Left forelimb (tissue), 1 donor: Measurements from ENCODE around the gene ZIC5.

ENCODE experiments used
- DNase-seq: peaks from one replicate; pipeline ENCODE4 v3.0.0-alpha.2; 2018; ENCODE audit warnings: low spot score

ZIC5 gene

DNA sequence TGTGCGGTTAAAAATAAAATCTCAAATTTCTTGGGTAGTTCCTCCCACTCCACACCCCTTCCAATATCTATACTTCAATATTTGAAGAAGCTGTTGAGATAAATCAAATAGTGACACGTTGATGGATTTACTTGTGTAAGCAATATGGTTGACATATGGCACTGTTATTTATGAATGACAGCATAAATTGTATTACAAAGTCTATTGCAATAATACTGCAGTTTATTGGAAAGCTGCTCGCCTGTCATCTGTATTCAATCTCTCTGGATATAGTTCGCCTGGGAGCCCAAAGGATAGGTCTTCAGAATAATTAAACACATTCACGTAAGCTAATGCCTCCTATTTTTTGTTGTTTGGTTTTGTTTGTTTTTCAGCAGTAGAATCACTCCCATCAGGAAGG is 5.0 kb upstream of the ZIC5 start:
- no peak for DNase-seq

DNA sequence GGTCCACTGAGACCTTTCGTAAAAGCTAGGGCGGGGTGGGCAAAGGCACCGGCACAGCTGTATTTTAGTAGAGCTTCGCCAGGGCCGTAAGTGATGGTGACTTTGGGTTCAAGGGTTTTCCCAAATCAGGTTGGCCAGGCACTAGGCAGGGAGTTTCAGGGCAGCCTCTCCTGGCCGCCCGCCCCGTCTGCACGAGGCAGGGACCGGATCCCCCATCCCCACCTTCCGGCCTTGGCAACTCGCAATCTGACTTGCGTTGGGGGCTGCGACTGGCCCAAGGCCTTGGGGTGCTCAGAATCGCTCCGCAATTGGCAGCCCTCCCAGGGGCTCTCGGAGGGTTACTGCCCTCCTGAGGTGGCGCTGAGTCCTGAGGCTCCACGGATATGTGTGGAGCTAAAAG is 4.1 kb upstream of the ZIC5 start:
- DNase-seq: peak; percentile 36

DNA sequence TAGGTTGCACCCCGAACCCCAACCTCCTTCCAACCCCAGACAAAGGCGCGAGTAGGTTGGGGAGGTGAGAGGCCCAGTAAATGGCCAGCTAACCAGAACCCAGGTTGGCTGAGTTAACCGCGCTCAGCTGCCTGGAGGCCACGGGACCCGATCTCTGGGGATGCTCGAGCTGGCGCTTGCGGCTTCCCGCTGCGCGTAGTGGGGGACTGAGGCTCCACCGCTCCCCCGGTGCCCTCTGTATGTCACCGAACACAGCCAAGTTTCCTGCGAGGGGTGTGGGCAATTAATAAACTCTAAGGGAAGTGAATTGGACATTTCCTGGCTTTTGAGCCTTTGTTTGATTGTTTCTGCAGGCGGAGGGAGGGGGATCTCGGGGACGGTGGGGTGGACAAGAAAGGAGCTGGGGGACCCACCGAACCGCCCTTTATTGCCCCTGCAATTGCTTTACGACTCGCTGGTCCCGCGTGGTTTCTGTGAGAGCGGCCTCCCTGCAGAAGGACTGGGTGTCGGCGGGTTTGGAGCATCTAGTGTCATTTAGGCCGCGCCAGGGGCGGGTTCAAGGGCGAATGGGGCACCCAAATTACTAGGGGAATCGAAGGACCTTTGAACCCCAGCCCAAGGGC is 3.5 kb upstream of the ZIC5 start:
- peak; percentile 57 for DNase-seq

DNA sequence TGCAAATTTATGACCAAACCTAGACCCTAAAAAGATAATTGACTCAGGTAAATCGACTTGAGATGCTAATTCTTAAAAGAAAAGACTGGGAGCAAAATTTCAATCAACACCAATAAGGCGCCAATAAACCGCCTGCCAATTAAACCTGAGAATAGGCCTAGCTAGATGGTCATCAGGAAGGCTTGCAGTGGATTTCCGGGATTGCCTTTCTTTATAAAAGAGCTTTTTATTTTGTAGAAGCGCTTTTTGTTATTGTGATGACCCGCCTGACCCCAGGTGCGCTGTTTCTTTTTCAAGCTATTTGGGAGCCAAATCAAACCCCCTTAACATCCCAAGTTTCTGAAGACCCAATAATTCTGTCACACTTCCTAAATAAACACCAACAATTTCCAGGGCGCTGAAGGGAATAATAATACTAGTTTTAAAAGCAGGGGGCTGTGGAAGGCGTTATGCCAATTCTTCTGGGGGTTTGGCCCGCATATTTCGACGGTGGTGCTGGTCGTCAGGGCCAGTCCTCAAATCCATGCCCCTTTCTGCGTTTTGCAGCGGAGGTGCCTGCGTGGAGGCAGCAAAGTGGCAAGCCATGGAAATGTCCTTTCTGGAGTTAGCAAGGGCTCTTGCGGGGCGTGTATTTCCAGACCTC is 2.9 kb upstream of the ZIC5 start:
- DNase-seq: peak; percentile 36

DNA sequence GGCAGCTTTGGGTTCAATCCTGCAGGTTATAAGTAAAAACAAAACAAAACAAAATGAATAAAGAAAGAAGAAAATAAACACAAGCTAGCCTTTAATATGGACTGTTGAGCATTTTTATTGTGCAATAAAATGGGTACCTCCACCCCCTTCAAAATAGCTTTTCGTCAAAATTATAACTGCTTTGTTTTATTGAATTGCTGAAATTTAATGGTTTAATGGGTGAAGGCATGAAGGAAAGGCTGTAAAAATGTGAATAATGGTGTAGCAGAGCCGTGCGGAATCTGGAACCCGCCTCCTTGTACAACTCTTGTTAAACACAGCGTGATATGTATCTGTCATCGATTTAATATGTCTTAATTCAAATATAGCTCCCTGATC is 2.2 kb upstream of the ZIC5 start:
- DNase-seq: no peak

DNA sequence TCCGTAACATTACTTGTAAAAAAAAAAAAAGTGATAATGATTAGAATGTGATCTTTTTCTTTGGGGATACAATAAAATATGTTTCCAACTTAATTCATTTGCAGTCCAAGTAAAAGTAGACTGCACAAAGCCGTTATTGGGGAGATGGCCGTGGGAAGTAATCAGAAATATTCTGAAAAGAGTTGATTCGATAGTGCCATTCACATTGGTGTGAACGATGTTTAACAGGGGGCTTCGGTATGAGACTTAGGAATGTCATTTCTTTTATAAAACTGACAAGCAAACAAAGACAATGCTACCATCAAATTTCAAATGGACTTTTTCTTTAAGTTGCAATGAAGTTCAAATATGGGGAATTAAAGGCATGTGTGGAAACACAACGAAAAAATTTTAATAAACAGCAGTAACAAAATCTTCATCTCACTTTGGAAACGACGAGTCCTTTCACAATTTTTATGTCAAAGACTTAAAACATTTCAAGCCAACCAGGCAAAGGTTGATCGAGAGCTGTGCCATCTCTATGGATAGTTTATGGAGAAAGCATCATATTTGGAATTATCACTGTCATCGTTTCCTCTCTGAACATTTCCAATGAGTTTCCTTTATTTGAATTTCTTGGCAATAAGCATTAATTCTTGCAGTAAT is 1.7 kb upstream of the ZIC5 start:
- DNase-seq: no peak

DNA sequence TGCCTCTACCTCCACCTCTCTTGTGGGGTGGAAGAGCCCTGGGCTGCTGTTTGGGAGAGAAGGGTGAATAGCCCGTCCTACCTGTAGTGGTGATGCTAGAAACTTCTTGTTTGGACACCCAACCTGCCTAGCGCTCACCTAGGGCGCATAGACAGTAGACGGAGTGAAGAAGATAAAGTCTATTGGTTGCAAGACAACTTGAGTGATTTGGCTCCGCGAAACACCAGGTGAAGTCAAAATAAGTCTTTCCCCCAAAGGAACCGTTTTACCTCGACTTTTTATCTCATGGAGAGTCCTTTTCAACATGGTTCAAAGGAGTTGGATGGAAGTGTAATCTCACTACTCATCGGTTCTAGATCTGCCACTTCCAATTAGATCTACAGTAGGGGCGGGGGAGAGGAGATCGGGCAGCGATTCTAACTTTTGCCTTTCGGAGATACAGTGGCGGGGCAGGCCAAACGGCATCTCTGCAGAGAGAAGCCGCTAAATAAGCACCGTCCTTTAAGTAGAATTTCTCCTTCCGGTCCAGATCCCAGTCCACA is 694 bp upstream of the ZIC5 start:
- no peak for DNase-seq

DNA sequence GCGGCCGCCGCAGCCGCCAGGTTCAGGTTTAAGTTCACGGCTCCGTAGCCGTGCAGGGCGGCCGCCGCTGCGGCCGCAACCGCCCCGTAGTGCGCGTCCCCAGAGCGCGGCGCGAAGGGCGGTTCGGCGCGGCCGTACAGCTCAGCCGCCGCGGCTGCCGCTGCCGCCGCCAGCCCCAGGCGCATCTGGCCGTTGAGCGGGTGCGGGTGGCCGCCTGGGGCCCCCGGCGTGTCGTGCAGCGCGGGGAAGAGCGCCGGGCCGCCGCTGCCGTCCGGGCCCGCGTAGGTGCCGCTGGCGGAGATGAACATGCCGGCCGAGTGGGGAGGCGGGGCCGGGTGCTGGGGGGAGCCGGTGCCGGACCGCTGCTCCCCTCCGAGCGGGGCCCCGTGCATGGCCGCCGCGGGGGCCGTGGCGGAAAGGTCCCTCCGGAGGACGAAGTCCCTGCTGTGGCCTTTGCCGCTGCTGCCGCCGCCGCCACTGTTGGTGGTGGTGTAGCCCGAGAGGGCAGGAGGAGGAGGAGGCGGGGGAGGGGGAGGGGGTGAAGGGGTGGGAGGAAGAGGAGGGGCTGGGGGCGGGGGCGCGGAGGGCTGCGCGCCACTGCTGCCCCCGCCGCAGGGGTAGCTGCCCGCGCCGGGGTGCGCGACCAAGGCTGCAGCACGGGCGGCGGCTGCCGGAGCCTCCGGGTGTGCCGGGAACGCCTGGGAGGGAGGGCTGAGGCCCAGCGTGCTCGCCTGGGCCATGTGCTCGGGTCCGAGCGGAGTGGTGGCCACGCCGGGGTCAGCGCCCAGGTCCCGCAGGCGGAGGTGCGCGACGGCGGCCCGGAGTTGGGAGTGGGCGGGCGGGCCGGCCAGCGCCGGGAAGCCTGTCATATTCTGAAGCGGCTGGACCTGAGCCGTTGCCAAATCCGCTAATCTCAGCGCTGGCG is 654 bp downstream of the ZIC5 start:
- DNase-seq: peak; percentile 68

DNA sequence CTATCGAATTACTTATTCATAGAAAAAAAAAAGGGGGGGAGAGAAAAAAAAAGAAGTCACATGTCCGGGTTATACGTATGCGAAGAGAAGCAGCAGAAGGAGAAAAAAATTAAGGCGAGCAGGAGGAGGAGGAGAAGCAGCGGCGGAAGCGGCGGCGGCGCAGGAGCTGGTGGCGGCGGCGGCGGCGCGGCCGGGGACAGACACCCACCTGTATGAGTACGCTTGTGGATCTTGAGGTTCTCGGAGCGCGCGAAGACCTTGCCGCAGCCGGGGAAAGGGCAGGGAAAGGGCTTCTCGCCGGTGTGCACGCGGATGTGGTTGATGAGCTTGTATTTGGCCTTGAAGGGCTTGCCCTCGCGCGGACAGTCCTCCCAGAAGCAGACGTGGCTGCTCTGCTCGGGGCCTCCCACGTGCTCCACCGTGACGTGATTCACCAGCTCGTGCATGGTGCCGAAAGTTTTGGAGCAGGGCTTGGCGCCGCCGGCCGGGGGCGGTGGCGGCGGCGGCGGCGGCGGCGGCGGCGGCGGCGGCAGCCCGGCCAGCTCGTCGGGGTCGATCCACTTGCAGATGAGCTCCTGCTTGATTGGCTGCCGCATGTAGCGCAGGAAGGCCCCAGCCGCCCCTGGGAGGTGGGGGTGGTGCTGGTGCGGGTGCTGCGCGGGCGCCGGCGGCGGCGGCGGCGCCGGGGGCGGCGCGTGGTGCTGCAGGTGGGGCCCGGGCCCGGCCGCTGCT is 1.5 kb downstream of the ZIC5 start:
- no peak for DNase-seq

DNA sequence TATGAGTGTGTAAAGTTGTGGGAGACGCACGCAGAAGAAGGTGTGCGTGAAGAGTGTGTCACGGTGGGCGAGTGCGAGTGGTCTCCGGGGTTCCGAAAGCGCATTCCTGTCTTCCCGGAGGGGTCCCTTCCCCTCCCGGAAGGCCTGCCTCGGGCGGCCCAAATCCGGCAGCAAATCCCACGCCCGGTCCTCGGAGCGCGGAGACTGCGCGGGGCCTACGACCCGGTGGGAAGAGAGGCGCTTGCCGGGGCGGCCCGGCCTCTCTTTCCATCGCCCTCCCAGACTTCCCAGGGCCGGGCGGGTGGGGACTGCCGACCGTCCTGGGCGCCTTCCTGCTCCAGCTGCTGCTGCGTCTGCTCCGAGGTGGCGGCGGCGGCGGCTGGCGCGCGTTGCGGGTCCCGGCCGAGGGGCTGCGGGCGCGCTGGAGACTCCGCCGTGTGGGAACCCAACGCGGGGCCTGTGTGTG is 2.1 kb downstream of the ZIC5 start:
- no peak for DNase-seq

DNA sequence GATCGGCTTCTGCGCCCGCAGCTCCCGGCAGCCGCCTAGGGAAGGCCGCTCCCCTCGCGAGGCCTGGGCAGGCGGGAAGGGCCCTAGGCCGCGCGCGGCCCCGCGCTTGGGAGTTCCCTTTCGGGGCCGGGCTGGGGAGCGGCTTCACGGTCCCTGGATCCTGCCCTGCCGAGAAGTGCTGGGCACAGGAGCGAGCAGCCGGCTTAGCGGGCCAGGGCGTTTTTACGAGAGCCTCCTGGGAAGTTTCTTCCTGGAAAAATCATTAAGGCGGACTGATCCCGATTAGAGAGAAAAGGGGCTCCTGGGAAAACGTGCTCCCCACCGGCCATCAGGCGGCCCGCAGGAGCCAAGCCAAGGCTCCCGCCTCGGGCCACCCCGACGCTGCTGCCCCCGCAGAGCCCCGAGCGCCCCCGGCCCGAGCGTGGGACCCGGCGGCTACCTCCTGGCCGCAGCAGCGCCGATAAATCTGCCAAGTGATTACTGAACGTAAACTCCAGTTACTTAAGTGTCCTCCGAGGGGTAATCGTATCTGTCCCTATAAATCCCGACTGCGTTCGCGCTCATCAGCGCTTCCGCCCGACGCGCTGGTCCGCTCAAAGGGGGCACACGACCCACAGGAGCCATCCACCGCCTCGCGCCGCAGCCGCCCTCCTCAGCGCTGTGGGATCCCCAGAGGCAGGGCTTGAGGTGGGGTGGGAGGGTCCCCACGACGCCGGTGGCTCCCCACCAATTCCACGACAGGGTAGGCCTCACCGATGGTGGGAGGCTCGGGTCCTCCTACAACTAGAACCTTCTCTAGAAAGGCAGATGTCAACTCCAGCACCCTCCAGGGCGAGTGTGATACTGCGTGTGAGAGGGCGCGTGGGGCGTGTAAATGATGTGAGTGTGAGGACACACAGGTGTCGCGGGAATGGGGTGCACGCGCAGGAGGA is 2.8 kb downstream of the ZIC5 start:
- DNase-seq: no peak

DNA sequence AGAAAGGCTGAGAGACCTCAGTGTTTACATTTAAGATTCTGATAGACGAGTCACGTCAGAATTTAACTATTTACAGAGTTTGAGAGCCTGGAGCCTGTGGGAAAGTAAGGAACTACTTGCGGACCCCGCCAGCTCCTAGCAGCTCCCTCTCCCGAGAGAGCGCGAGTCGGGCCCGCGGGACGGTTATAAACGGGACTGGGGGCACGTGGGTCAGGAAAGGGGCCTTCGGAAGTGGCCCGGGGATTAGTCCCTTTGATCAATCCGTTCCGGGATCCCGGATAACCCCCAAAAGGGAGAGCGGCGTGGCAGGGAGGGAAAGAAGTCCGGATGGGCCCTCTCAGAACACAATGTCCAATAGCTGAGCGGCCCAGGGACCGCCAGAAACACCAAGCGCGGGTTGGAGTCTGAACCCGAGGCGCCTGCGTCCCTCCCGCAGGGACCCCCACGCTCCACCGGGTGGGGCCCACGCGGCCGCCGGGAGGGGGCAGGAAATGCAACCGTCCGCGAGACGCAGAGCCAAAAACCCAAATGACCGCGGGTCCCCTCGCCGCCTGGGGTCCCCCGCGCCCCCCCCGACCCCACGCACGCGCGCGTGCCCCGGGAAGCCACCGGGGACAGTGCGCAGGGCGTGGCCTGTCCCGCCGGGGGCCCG is 3.6 kb downstream of the ZIC5 start:
- no peak for DNase-seq

DNA sequence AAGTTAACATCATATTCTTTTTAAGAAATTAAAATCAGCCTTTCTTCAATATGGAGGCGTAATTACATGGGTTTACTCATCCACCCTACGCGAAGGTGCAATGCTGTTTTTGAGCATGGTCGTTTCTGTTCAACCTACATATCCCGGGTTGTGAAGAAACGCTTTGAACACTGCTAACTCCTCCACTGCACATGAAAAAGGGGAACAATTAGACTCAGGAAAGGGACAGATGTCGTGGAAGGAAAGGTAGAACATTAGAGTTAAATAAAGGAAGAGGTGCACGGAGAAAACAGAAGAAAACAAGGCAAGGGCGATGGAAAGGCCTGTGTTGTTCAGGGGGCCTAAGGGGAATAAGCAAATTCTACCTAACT is 4.1 kb downstream of the ZIC5 start:
- DNase-seq: no peak

DNA sequence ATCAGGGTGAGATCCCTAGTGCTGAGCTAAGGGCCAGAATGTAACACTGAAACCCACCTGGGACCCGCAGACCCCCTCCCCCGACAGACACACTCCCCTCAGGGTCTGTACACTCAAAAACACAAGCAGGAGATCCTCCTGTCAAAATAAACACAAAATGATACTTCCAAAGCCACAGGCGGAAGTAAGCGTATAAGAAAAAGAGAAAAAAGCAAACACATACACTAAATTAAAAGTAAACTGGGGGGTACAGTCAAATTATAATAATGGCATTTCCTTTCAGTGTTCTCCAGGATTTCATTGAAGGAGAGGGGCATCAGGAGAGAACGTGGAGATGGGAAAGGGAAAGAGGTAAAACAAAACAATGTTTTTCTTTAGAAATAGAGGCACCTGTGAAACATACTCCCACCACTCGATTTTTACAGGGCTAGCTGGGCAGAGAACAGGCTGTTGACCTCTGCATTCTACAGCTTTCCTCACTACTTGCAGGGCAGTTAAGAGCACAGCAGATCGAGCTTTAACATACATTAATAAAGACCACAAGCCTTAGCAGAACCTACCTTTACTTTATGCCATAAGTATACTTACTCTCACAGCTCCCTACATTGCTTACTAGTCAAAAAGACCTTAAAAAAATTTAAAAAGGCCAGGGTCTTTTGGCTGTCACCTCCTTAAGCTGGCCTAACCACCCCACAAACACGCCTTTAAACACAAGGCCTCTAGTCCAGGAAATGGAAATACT is 5.3 kb downstream of the ZIC5 start:
- DNase-seq: no peak

DNA sequence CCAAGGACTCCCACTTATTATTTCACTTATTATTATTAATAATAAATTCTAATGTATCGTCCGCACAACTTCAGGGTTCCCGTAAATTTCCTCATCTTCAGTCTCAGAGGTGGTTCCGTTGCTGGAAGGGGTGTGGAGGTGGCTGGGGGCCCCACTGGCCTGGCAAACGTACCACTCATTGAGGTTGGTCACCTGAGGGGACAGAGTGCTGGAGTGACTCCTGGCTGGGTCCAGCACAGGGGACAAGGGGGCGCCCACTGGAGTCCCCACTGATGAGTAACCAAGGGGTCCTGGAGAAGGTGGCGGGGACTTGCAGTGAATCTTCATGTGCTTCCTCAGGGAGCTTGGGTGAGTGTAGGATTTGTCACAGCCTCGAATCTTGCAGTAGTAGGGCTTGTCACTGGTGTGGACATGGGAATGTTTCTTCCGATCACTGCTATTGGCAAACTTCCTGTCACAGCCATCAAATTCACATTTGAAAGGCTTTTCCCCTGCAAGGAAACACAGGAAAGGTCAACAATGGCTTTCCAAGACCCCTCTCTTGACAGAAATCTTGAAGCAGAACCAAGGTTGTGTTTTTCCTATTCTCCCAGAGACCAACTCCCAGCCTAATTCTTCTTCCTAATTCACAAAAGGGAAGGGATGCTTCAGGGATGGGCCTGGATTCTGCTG is 6.1 kb downstream of the ZIC5 start:
- DNase-seq: no peak

DNA sequence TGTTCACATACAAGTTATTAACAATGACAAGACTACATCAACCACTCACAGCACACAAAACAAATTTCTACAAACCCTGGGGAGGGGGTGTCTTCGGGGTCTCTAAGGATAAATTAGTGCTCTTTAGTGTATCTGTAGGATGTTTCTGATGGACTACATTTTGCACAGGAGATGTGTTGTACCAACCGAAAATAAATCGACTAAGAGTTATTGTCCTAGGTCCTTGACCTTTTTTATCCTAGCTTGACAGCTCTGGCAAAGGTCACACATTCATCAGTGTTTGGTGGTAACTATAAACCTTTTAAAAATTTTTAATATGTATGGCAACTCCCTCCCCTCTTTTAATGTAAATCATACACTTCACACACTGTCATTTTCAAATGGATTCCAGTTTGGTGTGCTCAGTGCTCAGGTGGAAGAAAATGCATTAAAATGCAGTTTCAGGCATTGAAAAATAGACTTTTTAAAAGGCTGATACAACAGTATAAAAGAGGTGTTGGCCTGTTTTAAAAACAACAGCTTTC is 7.7 kb downstream of the ZIC5 start:
- DNase-seq: no peak

DNA sequence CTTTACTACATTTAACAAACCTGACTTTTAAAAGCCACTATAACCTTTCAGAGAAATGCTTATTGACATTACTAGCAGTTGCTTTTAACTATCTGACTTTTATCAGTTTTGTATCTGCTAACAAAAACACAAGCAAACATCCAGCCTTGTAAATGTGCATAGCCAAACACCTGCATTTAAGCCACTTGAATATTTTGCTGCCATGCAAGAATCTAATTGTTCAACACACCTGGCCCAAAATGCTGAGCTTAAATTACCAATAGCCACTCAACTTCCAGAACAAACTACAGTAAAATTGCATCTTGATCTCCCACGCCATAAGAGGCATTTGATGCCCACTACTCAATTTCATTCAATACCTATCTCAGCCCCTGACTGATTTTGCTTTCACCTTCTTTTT is 9.3 kb downstream of the ZIC5 start:
- no peak for DNase-seq

DNA sequence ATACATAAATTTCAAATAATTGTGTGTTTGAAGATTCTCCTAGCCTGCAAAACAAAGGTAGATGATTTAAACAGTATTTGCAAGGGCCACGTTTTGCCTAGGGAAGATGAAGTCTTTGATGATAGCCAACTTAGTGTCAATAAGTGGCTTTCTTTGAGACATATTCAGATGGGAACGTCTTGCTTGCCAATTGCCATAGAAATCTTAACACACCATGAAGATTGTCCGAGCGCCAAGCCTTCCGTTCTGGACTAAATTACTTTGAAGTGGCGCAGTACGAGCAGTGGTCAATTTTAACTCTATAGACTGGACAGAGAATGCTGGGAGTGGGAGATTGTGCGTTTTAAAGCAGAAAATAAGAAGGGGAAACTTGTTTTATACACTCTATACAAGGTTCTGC is 9.9 kb downstream of the ZIC5 start:
- no peak for DNase-seq
